AG04450 (cell line): ENCODE results near the gene YRDC. TPM values are rescaled to one million over a fixed set of nuclear protein-coding genes. Genes with fewer than 3 reads are reported as not detected.

Experiments
- CTCF ChIA-PET: fragments of 300-600, 350-600 bp; formaldehyde crosslinking; extraction: SDS; loops from one replicate; lab custom pipeline; 2022; ENCODE audit warnings: antibody characterized with exemption, inconsistent platforms; lab: Charles Lee
- POLR2A ChIA-PET: fragments of 350-600 bp; formaldehyde crosslinking; extraction: SDS; loops from one replicate; lab custom pipeline; 2021; ENCODE audit warnings: antibody characterized with exemption, inconsistent platforms; lab: Yijun Ruan, JAX
- DNase-seq: peaks from one replicate; pipeline ENCODE4 v3.0.0-alpha.2; 2011; ENCODE audit warnings: low read depth, low spot score
- H3K27ac ChIP-seq: one replicate; pipeline ENCODE4 v1.5.1; 2012; ENCODE audit warnings: low read depth, low read length, control low read depth
- H3K27me3 ChIP-seq: one replicate; pipeline ENCODE4 v1.6.0; 2012; ENCODE audit warnings: low read length; ENCODE audit not compliant: control insufficient read depth, insufficient read depth
- H3K4me3 ChIP-seq: 2 replicates; pipeline ENCODE4 v1.5.1; 2011; ENCODE audit warnings: mild to moderate bottlenecking, low read depth, low read length, control low read depth
- H3K9me3 ChIP-seq: 2 replicates; pipeline ENCODE4 v1.5.1; 2012; ENCODE audit warnings: low read length; ENCODE audit not compliant: control insufficient read depth, insufficient read depth
- CTCF ChIP-seq: IDR thresholded peaks from 2 replicates; pipeline ENCODE4 v1.5.1; 2011; ENCODE audit warnings: low read depth, low read length, control low read depth, inconsistent platforms
- polyA plus RNA-seq: library from polyadenylated mRNA; depleted of rRNA; stranded (reverse); fragments of >200 nt; gene quantifications from 2 replicates; pipeline ENCODE4 v1.2.3, GENCODE V29; 2011

YRDC gene
- polyA plus RNA-seq, 1 experiment: 15.2 TPM

- POLR2A ChIA-PET: no interaction called here
- no peak for TF ChIP-seq CTCF
- H3K4me3 ChIP-seq: no peak overlapping the region
- no peaks in the 10 kb centered on the region for H3K27me3 ChIP-seq
- CTCF ChIA-PET: interaction anchor here (2.3 kb wide), 1 partner anchor 20 kb away, joined by 14 read pairs; the partner anchor contains the start of gene MTF1
- no peak for DNase-seq
- H3K27ac ChIP-seq: no peak overlapping the region
- no peaks in the 10 kb centered on the region for H3K9me3 ChIP-seq
Measured at GRCh38 chr1:37839676-37840075, 31.7 kb upstream of the YRDC start.

GRCh38 chr1:37836788-37837187 is 28.8 kb upstream of the YRDC start:
- ChIA-PET POLR2A (interaction anchor here (0.8 to 0.9 kb wide), 2 partner anchors 29 to 95 kb away, joined by 3 to 7 read pairs; partner anchors contain the start of genes C1orf122 and YRDC), CTCF (interaction anchor here (0.7 to 4.3 kb wide), 2 partner anchors 19 to 23 kb away, joined by 3 to 25 read pairs; no protein-coding TSS in a partner anchor)
- Histone ChIP-seq H3K27ac (no peak overlapping the region), H3K27me3 (no peaks in the 10 kb centered on the region), H3K4me3 (no peak overlapping the region), H3K9me3 (no peaks in the 10 kb centered on the region)
- no peak for DNase-seq
- no peak for TF ChIP-seq CTCF

- CTCF ChIA-PET: interaction anchor here (0.9 to 1.4 kb wide), 2 partner anchors 27 to 28 kb away, joined by 5 to 11 read pairs; partner anchors contain the start of gene MTF1
- POLR2A ChIA-PET: no interaction called here
- no peaks in the 10 kb centered on the region for H3K27me3 ChIP-seq
Measured at GRCh38 chr1:37831809-37832208, 23.8 kb upstream of the YRDC start.

GRCh38 chr1:37831109-37831508 is 23.1 kb upstream of the YRDC start:
- Histone ChIP-seq H3K9me3 (no peaks in the 10 kb centered on the region), H3K4me3 (no peak overlapping the region), H3K27ac (no peak overlapping the region), H3K27me3 (no peaks in the 10 kb centered on the region)
- DNase-seq: no peak
- POLR2A ChIA-PET: no interaction called here
- CTCF ChIA-PET: interaction anchor here (0.9 to 1.4 kb wide), 2 partner anchors 27 to 29 kb away, joined by 5 to 11 read pairs; partner anchors contain the start of gene MTF1
- no peak for TF ChIP-seq CTCF

More at GRCh38 chr1:37831809-37832208, 23.8 kb upstream of the YRDC start:
- no peak for TF ChIP-seq CTCF
- no peak overlapping the region for H3K4me3 ChIP-seq
- no peak overlapping the region for H3K27ac ChIP-seq
- DNase-seq: no peak
- H3K9me3 ChIP-seq: no peaks in the 10 kb centered on the region

GRCh38 chr1:37828410-37829074 is 20.5 kb upstream of the YRDC start:
- no peak for DNase-seq
- ChIA-PET POLR2A (interaction anchor here (1.1 kb wide), 2 partner anchors 20 to 31 kb away, joined by 3 to 7 read pairs; partner anchors contain the start of genes C1orf122, MTF1 and YRDC), CTCF (interaction anchor here (2.2 kb wide), 1 partner anchor 32 kb away, joined by 13 read pairs; no protein-coding TSS in a partner anchor)
- TF ChIP-seq CTCF: no peak
- Histone ChIP-seq H3K27ac (no peak overlapping the region), H3K4me3 (no peak overlapping the region), H3K27me3 (no peaks in the 10 kb centered on the region), H3K9me3 (no peaks in the 10 kb centered on the region)
